HFF-Myc (cell line): ENCODE data around the gene RFTN1.

Experiments
- DNase-seq: peaks from one replicate; pipeline ENCODE4 v3.0.0-alpha.2; 2011; ENCODE audit warnings: low read depth; ENCODE audit errors: extremely low read depth
- H3K4me3 ChIP-seq: replicated peaks from 2 replicates; pipeline ENCODE4 v1.5.1; 2011; ENCODE audit warnings: low read depth, mild to moderate bottlenecking, control low read depth, low read length
- CTCF ChIP-seq: IDR thresholded peaks from 2 replicates; pipeline ENCODE4 v1.5.1; 2012; ENCODE audit warnings: mild to moderate bottlenecking, low read depth, low read length, control low read depth; ENCODE audit errors: missing control alignments

Gene RFTN1

DNA sequence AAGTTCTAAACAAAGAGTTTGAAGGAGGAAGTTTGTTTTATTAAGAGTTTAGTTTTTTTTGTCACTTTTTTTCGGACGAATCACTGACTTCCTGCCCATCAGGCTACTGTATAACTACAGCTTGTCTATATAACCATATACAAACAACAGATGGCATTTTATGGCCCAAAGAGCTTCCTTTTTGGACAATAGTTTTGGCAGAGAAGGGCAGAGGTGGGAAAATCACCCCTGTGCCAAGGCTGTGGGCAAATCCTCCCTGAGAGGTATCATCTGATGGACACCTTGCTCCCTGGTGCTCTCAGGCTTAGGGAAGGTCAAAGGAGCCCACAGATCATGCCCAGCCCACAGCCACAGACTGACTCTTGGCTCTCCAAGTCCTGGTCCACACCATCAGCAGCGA, 135.1 kb downstream of the RFTN1 start:
- no peak overlapping the region for H3K4me3 ChIP-seq
- no peak for TF ChIP-seq CTCF
- no peak for DNase-seq

DNA sequence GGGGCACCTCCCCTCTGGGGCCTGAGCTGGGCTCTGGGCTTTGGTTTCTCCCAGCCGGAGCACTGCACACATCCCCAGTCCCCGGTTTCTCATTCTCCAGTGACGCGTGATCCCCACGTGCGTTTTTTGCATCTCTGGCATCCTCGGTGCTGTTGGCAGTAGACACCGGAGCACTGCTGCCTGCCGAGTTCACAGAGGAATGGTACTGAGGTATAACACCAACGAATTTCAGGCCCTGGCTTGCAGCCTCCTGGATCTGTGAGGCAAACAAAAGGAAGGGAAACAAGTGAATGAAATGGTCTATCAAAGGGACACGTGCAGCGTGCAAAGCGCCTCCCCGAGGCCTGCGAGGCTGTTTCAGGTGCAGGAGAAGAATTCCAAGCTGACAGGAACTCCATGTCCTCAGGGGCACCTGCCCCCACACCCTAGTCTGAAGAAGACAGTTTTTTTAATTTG, 135.6 kb downstream of the RFTN1 start:
- TF ChIP-seq CTCF, result no peak
- DNase-seq, result no peak
- no peak overlapping the region for H3K4me3 ChIP-seq

GRCh38 chr3:16377196-16377595, 136.3 kb downstream of the RFTN1 start:
- TF ChIP-seq CTCF, result no peak
- no peak overlapping the region for H3K4me3 ChIP-seq
- DNase-seq, result no peak

GRCh38 chr3:16375891-16376290, 137.6 kb downstream of the RFTN1 start:
- DNase-seq, result no peak
- TF ChIP-seq CTCF, result no peak
- no peak overlapping the region for H3K4me3 ChIP-seq

- H3K4me3 ChIP-seq, result no peak overlapping the region
- no peak for TF ChIP-seq CTCF
- no peak for DNase-seq
Measured at GRCh38 chr3:16374935-16375245, 138.6 kb downstream of the RFTN1 start.

DNA sequence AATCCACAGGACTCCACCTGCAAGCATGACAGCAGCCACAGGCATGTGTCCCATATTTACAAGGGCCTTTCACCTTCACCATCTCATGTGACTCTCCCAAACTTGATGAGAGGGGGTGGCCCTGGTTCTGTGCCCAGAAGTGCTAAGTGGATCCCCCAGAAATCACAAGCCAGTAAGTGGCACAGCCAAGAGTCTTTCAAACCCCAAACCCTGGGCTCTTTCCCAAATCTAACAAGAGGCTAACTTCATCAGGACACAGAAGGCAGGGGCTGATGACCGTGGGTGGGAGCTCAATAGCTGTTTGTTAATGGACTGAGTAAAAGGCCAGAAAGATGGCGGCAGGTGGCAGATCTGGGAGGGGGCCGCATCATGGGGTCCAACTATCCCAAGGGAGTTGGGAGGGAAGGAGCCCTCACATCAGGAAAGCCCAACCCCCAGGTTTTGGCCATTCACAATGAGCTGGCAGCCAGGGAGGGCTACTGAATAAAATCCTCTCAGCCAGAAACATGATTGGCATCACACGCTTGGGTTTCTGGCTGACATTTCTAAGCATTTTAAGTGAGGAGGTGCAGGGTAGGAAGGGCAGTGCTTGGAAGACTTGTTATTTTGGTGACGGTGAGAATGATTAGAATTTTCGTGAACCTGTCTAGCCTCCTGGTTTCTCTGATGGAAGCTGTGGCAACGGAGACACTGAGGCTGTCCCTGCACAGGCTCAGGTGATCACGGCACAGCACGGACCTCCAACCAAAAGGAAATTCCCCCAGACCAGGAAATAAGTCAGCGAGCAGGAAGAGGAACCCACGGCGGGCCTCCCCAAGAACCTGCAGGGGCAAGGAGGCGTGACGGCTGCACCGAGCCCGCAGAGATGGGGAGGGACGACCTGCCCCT, 139.2 kb downstream of the RFTN1 start:
- H3K4me3 ChIP-seq, result no peak overlapping the region
- no peak for TF ChIP-seq CTCF
- DNase-seq, result no peak
